HG03159 (cell line): ENCODE measurements around the gene CDH11.

ENCODE experiments used
- ATAC-seq: cut with Tn5 transposase; IDR thresholded peaks from one replicate; pipeline ENCODE4 v1.9.1; 2021; ENCODE audit warnings: mild to moderate bottlenecking, moderate library complexity; ENCODE audit not compliant: unreplicated experiment

The CDH11 gene

GRCh38 chr16:65070831-65071432 is 50.9 kb downstream of the CDH11 start:
- ATAC-seq = no peak

GRCh38 chr16:65069766-65070165 is 52.1 kb downstream of the CDH11 start:
- no peak for ATAC-seq

GRCh38 chr16:65069065-65069464 is 52.8 kb downstream of the CDH11 start:
- no peak for ATAC-seq

- ATAC-seq = no peak
Measured at GRCh38 chr16:65068151-65068740, 53.6 kb downstream of the CDH11 start.

GRCh38 chr16:65066651-65067050 is 55.2 kb downstream of the CDH11 start:
- no peak for ATAC-seq

- ATAC-seq = no peak
Measured at GRCh38 chr16:65065031-65065430, 56.8 kb downstream of the CDH11 start.

GRCh38 chr16:65064131-65064530 is 57.7 kb downstream of the CDH11 start:
- ATAC-seq = no peak

GRCh38 chr16:65062736-65063583 is 58.9 kb downstream of the CDH11 start:
- ATAC-seq = no peak

GRCh38 chr16:65061935-65062518 is 59.8 kb downstream of the CDH11 start:
- ATAC-seq = no peak

GRCh38 chr16:65061263-65061662 is 60.6 kb downstream of the CDH11 start:
- ATAC-seq = no peak

GRCh38 chr16:65059406-65059980 is 62.4 kb downstream of the CDH11 start:
- no peak for ATAC-seq

- no peak for ATAC-seq
Measured at GRCh38 chr16:65057184-65057583, 64.7 kb downstream of the CDH11 start.

- no peak for ATAC-seq
Measured at GRCh38 chr16:65054457-65054856, 67.4 kb downstream of the CDH11 start.

GRCh38 chr16:65049679-65050078 is 72.2 kb downstream of the CDH11 start:
- no peak for ATAC-seq

GRCh38 chr16:65045961-65046360 is 75.9 kb downstream of the CDH11 start:
- no peak for ATAC-seq

GRCh38 chr16:65044873-65045272 is 77.0 kb downstream of the CDH11 start:
- ATAC-seq = no peak

GRCh38 chr16:65044026-65044425 is 77.8 kb downstream of the CDH11 start:
- no peak for ATAC-seq

GRCh38 chr16:65042438-65043365 is 79.2 kb downstream of the CDH11 start:
- no peak for ATAC-seq

- no peak for ATAC-seq
Measured at GRCh38 chr16:65041667-65042066, 80.2 kb downstream of the CDH11 start.

- no peak for ATAC-seq
Measured at GRCh38 chr16:65038100-65038499, 83.8 kb downstream of the CDH11 start.
